ENCODE data around the gene ZNF749. TPM values are rescaled to one million over a fixed set of nuclear protein-coding genes. Genes with fewer than 3 reads are reported as not detected.
A peak's percentile ranks its signal among the peaks of the same experiment; 100 is the strongest.

Gene ZNF749
- total RNA-seq, 1 experiment from 2014 or later, result 15.9 TPM

DNA sequence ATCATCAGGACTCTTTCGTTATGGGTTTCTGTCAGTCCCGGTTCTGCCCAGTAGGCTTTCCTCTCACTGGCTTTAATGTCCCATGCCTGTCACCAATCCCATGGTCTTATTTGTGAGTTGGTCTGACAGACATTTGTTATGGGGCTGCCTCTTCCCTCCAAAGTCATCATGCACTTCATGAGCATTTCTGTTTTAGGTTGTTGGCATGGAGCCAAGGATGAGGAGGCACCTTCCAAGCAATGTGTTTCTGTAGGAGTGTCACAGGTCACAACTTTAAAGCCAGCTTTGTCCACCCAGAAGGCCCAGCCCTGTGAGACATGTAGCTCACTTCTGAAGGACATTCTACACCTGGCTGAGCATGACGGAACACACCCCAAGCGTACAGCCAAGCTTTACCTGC, 15.7 kb upstream of the ZNF749 start:
- Mint-ChIP-seq H3K27me3 (ENCODE audit: insufficient read depth, unreplicated experiment) (no peaks in the 10 kb centered on the region), H3K4me1 (ENCODE audit: low read depth, unreplicated experiment) (no peaks in the 10 kb centered on the region), H3K4me3 (ENCODE audit: unreplicated experiment) (no peak overlapping the region), H3K9me3 (ENCODE audit: unreplicated experiment) (no peaks in the 10 kb centered on the region), H3K36me3 (ENCODE audit: insufficient read depth, unreplicated experiment) (peaks cover 23% of the 10 kb centered on the region), H3K27ac (ENCODE audit: unreplicated experiment) (no peak overlapping the region)
- Histone ChIP-seq H3K4me3 (ENCODE audit: low read depth, low read length) (no peak overlapping the region), H3K36me3 (ENCODE audit: control insufficient read depth, insufficient read depth, low read length) (peaks cover 9% of the 10 kb centered on the region), H3K4me1 (no peaks in the 10 kb centered on the region), H3K27me3 (replicated peaks; ENCODE audit: control insufficient read depth, insufficient read depth, low read length) (no peaks in the 10 kb centered on the region), H3K9me3 (no peaks in the 10 kb centered on the region)
- no peak for TF ChIP-seq CTCF (IDR thresholded peaks at IDR 0.05; ENCODE audit: insufficient read depth in 1 of 2, low read depth in 1 of 2, low read length in 1 of 2, severe bottlenecking in 1 of 2, unreplicated experiment in 1 of 2)
- POLR2A ChIA-PET, result no interaction called here
- intact Hi-C loops (cut with micrococcal nuclease; ENCODE audit: unreplicated experiment), result no loop called here
- BruUV-seq (replicated peaks), result no TSS peak
- CTCF ChIA-PET, result no interaction called here
- no peak for DNase-seq

DNA sequence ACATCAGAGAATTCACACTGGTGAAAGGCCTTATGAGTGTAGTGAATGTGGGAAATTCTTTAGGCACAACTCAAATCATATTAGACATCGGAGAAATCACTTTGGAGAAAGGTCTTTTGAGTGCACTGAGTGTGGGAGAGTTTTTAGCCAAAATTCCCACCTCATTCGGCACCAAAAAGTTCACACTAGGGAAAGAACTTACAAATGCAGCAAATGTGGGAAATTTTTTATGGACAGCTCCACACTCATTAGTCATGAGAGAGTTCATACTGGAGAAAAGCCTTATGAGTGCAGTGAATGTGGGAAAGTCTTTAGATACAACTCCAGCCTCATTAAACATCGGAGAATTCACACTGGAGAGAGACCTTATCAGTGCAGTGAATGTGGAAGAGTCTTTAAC, 14.1 kb upstream of the ZNF749 start:
- peaks cover 9% of the 10 kb centered on the region for H3K36me3 ChIP-seq (ENCODE audit: control insufficient read depth, insufficient read depth, low read length)
- no peaks in the 10 kb centered on the region for H3K27me3 ChIP-seq (replicated peaks; ENCODE audit: control insufficient read depth, insufficient read depth, low read length)
- BruUV-seq (replicated peaks), result TSS peak; percentile 6
- Mint-ChIP-seq H3K36me3 (ENCODE audit: insufficient read depth, unreplicated experiment) (peaks cover 23% of the 10 kb centered on the region), H3K4me1 (ENCODE audit: low read depth, unreplicated experiment) (no peaks in the 10 kb centered on the region), H3K4me3 (ENCODE audit: unreplicated experiment) (no peak overlapping the region), H3K9me3 (ENCODE audit: unreplicated experiment) (no peaks in the 10 kb centered on the region), H3K27me3 (ENCODE audit: insufficient read depth, unreplicated experiment) (no peaks in the 10 kb centered on the region), H3K27ac (ENCODE audit: unreplicated experiment) (no peak overlapping the region)
- CTCF ChIA-PET, result no interaction called here
- POLR2A ChIA-PET, result no interaction called here
- no peak for DNase-seq
- no peaks in the 10 kb centered on the region for H3K4me1 ChIP-seq
- H3K9me3 ChIP-seq, result no peaks in the 10 kb centered on the region
- intact Hi-C loops (cut with micrococcal nuclease; ENCODE audit: unreplicated experiment), result no loop called here
- no peak overlapping the region for H3K4me3 ChIP-seq (ENCODE audit: low read depth, low read length)
- no peak for TF ChIP-seq CTCF (IDR thresholded peaks at IDR 0.05; ENCODE audit: insufficient read depth in 1 of 2, low read depth in 1 of 2, low read length in 1 of 2, severe bottlenecking in 1 of 2, unreplicated experiment in 1 of 2)

GRCh38 chr19:57434386-57435061, 601 bp upstream of the ZNF749 start:
- no peak for DNase-seq
- Mint-ChIP-seq H3K36me3 (ENCODE audit: insufficient read depth, unreplicated experiment) (peaks cover 23% of the 10 kb centered on the region), H3K27me3 (ENCODE audit: insufficient read depth, unreplicated experiment) (no peaks in the 10 kb centered on the region), H3K4me3 (ENCODE audit: unreplicated experiment) (peak overlapping the region; percentile 92), H3K4me1 (ENCODE audit: low read depth, unreplicated experiment) (peaks cover 19% of the 10 kb centered on the region), H3K9me3 (ENCODE audit: unreplicated experiment) (no peaks in the 10 kb centered on the region), H3K27ac (ENCODE audit: unreplicated experiment) (peak overlapping the region; percentile 91)
- POLR2A ChIA-PET, result interaction anchor here (0.6 kb wide), 2 partner anchors 158 to 248 kb away, joined by 3 to 11 read pairs; no protein-coding TSS in a partner anchor
- Histone ChIP-seq H3K4me1 (peaks cover 9% of the 10 kb centered on the region; the same call in 1 of the 2 replicates), H3K27me3 (replicated peaks; ENCODE audit: control insufficient read depth, insufficient read depth, low read length) (no peaks in the 10 kb centered on the region), H3K4me3 (ENCODE audit: low read depth, low read length) (peak overlapping the region; percentile 71), H3K36me3 (ENCODE audit: control insufficient read depth, insufficient read depth, low read length) (0 out of 2 replicates have a peak, but pooled peaks cover 1% of the 10 kb centered on the region), H3K9me3 (no peaks in the 10 kb centered on the region)
- CTCF ChIA-PET, result no interaction called here
- BruUV-seq (replicated peaks), result TSS peak; percentile 86
- no peak for TF ChIP-seq CTCF (IDR thresholded peaks at IDR 0.05; ENCODE audit: insufficient read depth in 1 of 2, low read depth in 1 of 2, low read length in 1 of 2, severe bottlenecking in 1 of 2, unreplicated experiment in 1 of 2)
- intact Hi-C loops (cut with micrococcal nuclease; ENCODE audit: unreplicated experiment), result loop anchor here (1.0 to 5.0 kb wide), 6 partner anchors 23 to 199 kb away; partner anchors contain the start of genes TRAPPC2B, ZNF17, ZNF211 and ZNF419
